Measurements from ENCODE around the gene ILF2.
A peak's percentile ranks its signal among the peaks of the same experiment; 100 is the strongest.
"Not testable (repeated sequence)": the region's sequence is repeated elsewhere in the genome, so short reads cannot be mapped to it uniquely, and the experiment has no call there.

Gene ILF2

GRCh38 chr1:153670859-153671627 is at the start of gene ILF2:
TSS of gene ILF2 (minus strand) at chr1:153670993. CDS start at chr1:153670922, 71 bp downstream.
- peak; percentile 91 for DNase-seq (ENCODE audit: low read depth)

- no peak for DNase-seq (ENCODE audit: low read depth)
These were observed 46.5 kb upstream of the ILF2 start for GRCh38 chr1:153717330-153717729.

GRCh38 chr1:153716211-153716610 is 45.4 kb upstream of the ILF2 start:
- not testable (repeated sequence) for DNase-seq (ENCODE audit: low read depth)

- no peak for DNase-seq (ENCODE audit: low read depth)
These were observed 40.2 kb upstream of the ILF2 start for GRCh38 chr1:153711026-153711425.

- DNase-seq (ENCODE audit: low read depth), result no peak
These were observed 34.7 kb upstream of the ILF2 start for GRCh38 chr1:153705484-153705883.

- DNase-seq (ENCODE audit: low read depth), result no peak
These were observed 29.0 kb upstream of the ILF2 start for GRCh38 chr1:153699768-153700167.

GRCh38 chr1:153698923-153699714 is 28.3 kb upstream of the ILF2 start:
- DNase-seq (ENCODE audit: low read depth), result no peak

GRCh38 chr1:153698020-153698922 is 27.5 kb upstream of the ILF2 start:
- DNase-seq (ENCODE audit: low read depth), result no peak

- no peak for DNase-seq (ENCODE audit: low read depth)
These were observed 26.6 kb upstream of the ILF2 start for GRCh38 chr1:153697191-153698019.

GRCh38 chr1:153696741-153697140 is 25.9 kb upstream of the ILF2 start:
- DNase-seq (ENCODE audit: low read depth), result no peak

- no peak for DNase-seq (ENCODE audit: low read depth)
These were observed 22.7 kb upstream of the ILF2 start for GRCh38 chr1:153693466-153693865.

- DNase-seq (ENCODE audit: low read depth), result no peak
These were observed 18.0 kb upstream of the ILF2 start for GRCh38 chr1:153688736-153689328.

GRCh38 chr1:153688276-153688675 is 17.5 kb upstream of the ILF2 start:
- DNase-seq (ENCODE audit: low read depth), result no peak

- DNase-seq (ENCODE audit: low read depth), result no peak
These were observed 16.7 kb upstream of the ILF2 start for GRCh38 chr1:153687346-153688125.

- no peak for DNase-seq (ENCODE audit: low read depth)
These were observed 14.9 kb upstream of the ILF2 start for GRCh38 chr1:153685544-153686340.

GRCh38 chr1:153684892-153685291 is 14.1 kb upstream of the ILF2 start:
- DNase-seq (ENCODE audit: low read depth), result no peak

GRCh38 chr1:153683854-153684253 is 13.1 kb upstream of the ILF2 start:
- DNase-seq (ENCODE audit: low read depth), result no peak

GRCh38 chr1:153682730-153683129 is 11.9 kb upstream of the ILF2 start:
- DNase-seq (ENCODE audit: low read depth), result no peak

GRCh38 chr1:153680120-153680403 is 9.3 kb upstream of the ILF2 start:
- no peak for DNase-seq (ENCODE audit: low read depth)

All from activated T-helper 1 cell treated with Interleukin-2 at 50 U/mL for 16 hours (primary cell).